Mononuclear cell (primary cell): ENCODE data around the gene ANGPTL8. TPM values are rescaled to one million over a fixed set of nuclear protein-coding genes. Genes with fewer than 3 reads are reported as not detected.

ENCODE experiments used
- H3K27me3 ChIP-seq: 2 replicates; pipeline ENCODE4 v1.6.0; 2011; ENCODE audit warnings: low read length, control low read depth; ENCODE audit not compliant: insufficient read depth
- H3K4me1 ChIP-seq: 2 replicates; pipeline ENCODE4 v1.5.1; 2011; ENCODE audit warnings: mild to moderate bottlenecking, low read length, control low read depth; ENCODE audit not compliant: insufficient read depth
- H3K4me3 ChIP-seq: 2 replicates; pipeline ENCODE4 v1.5.1; 2011; ENCODE audit warnings: mild to moderate bottlenecking, low read length, moderate library complexity
- H3K9me3 ChIP-seq: 2 replicates; pipeline ENCODE4 v1.5.1; 2011; ENCODE audit warnings: low read depth, mild to moderate bottlenecking, control low read depth, low read length
- total RNA-seq: library from RNA; depleted of rRNA; stranded (reverse); fragments of >200 nt; gene quantifications from one replicate; pipeline ENCODE4 v1.2.3, GENCODE V29; 2012

The ANGPTL8 gene
- total RNA-seq, 1 donor = not detected

GRCh38 chr19:11199517-11199916, 39.9 kb upstream of the ANGPTL8 start:
- peaks cover 2% of the 10 kb centered on the region for H3K27me3 ChIP-seq
- no peaks in the 10 kb centered on the region for H3K9me3 ChIP-seq
- H3K4me3 ChIP-seq = no peak overlapping the region
- peaks cover 21% of the 10 kb centered on the region for H3K4me1 ChIP-seq

GRCh38 chr19:11200015-11200574, 39.3 kb upstream of the ANGPTL8 start:
- H3K4me1 ChIP-seq = peaks cover 17% of the 10 kb centered on the region
- H3K4me3 ChIP-seq = no peak overlapping the region
- H3K27me3 ChIP-seq = peaks cover 2% of the 10 kb centered on the region
- H3K9me3 ChIP-seq = no peaks in the 10 kb centered on the region

GRCh38 chr19:11200931-11201330, 38.5 kb upstream of the ANGPTL8 start:
- H3K27me3 ChIP-seq = peaks cover 2% of the 10 kb centered on the region
- H3K4me1 ChIP-seq = peaks cover 14% of the 10 kb centered on the region
- H3K9me3 ChIP-seq = no peaks in the 10 kb centered on the region
- no peak overlapping the region for H3K4me3 ChIP-seq

- no peak overlapping the region for H3K4me3 ChIP-seq
- H3K4me1 ChIP-seq = peaks cover 9% of the 10 kb centered on the region
- no peaks in the 10 kb centered on the region for H3K27me3 ChIP-seq
- no peaks in the 10 kb centered on the region for H3K9me3 ChIP-seq
Observed at GRCh38 chr19:11201791-11202190, 37.6 kb upstream of the ANGPTL8 start.

GRCh38 chr19:11202488-11203193, 36.8 kb upstream of the ANGPTL8 start:
- H3K27me3 ChIP-seq = no peaks in the 10 kb centered on the region
- no peak overlapping the region for H3K4me3 ChIP-seq
- H3K4me1 ChIP-seq = peaks cover 5% of the 10 kb centered on the region
- no peaks in the 10 kb centered on the region for H3K9me3 ChIP-seq

GRCh38 chr19:11203194-11204075, 36.0 kb upstream of the ANGPTL8 start:
- no peak overlapping the region for H3K4me3 ChIP-seq
- no peaks in the 10 kb centered on the region for H3K9me3 ChIP-seq
- H3K27me3 ChIP-seq = no peaks in the 10 kb centered on the region
- no peaks in the 10 kb centered on the region for H3K4me1 ChIP-seq

GRCh38 chr19:11204076-11204602, 35.3 kb upstream of the ANGPTL8 start:
- Histone ChIP-seq H3K4me1 (no peaks in the 10 kb centered on the region), H3K27me3 (no peaks in the 10 kb centered on the region), H3K4me3 (no peak overlapping the region), H3K9me3 (no peaks in the 10 kb centered on the region)

GRCh38 chr19:11204943-11205349, 34.5 kb upstream of the ANGPTL8 start:
- no peaks in the 10 kb centered on the region for H3K27me3 ChIP-seq
- no peaks in the 10 kb centered on the region for H3K4me1 ChIP-seq
- no peaks in the 10 kb centered on the region for H3K9me3 ChIP-seq
- no peak overlapping the region for H3K4me3 ChIP-seq

- H3K4me1 ChIP-seq = no peaks in the 10 kb centered on the region
- no peak overlapping the region for H3K4me3 ChIP-seq
- H3K9me3 ChIP-seq = no peaks in the 10 kb centered on the region
- H3K27me3 ChIP-seq = no peaks in the 10 kb centered on the region
Observed at GRCh38 chr19:11205939-11206570, 33.4 kb upstream of the ANGPTL8 start.

- Histone ChIP-seq H3K9me3 (no peaks in the 10 kb centered on the region), H3K4me1 (no peaks in the 10 kb centered on the region), H3K4me3 (no peak overlapping the region), H3K27me3 (no peaks in the 10 kb centered on the region)
Observed at GRCh38 chr19:11208561-11209471, 30.6 kb upstream of the ANGPTL8 start.

- Histone ChIP-seq H3K27me3 (no peaks in the 10 kb centered on the region), H3K4me1 (no peaks in the 10 kb centered on the region), H3K4me3 (no peak overlapping the region), H3K9me3 (no peaks in the 10 kb centered on the region)
Observed at GRCh38 chr19:11209839-11210655, 29.4 kb upstream of the ANGPTL8 start.

- no peaks in the 10 kb centered on the region for H3K4me1 ChIP-seq
- no peaks in the 10 kb centered on the region for H3K27me3 ChIP-seq
- H3K9me3 ChIP-seq = no peaks in the 10 kb centered on the region
- H3K4me3 ChIP-seq = no peak overlapping the region
Observed at GRCh38 chr19:11210656-11210928, 28.8 kb upstream of the ANGPTL8 start.

GRCh38 chr19:11214387-11214786, 25.0 kb upstream of the ANGPTL8 start:
- Histone ChIP-seq H3K4me1 (no peaks in the 10 kb centered on the region), H3K27me3 (no peaks in the 10 kb centered on the region), H3K4me3 (no peak overlapping the region), H3K9me3 (no peaks in the 10 kb centered on the region)
